Tibial artery (tissue), 4 donors: Measurements from ENCODE around the gene AXIN1.

ENCODE experiments used
- DNase-seq, 2 donors: peaks; one replicate each; pipeline ENCODE4 v3.0.0-alpha.2; 2019
- H3K27ac ChIP-seq, 2 donors: fragments of 200-600 bp; sonication (generic) in 1 of 2; 1 replicate in 1 of 2; 2 replicates in 1 of 2; pipeline ENCODE4 v1.5.1; 2018 to 2019; ENCODE audit warnings: mild to moderate bottlenecking in 1 of 2
- H3K27me3 ChIP-seq, 2 donors: fragments of 200-600 bp; sonication (generic) in 1 of 2; one replicate each; pipeline versions ENCODE4 v1.5.1 to v1.6.0; 2016 to 2019
- H3K36me3 ChIP-seq, 3 donors: fragments of 200-600 bp; sonication (generic) in 2 of 3; one replicate each; pipeline ENCODE4 v1.5.1; 2016 to 2019; ENCODE audit warnings: mild to moderate bottlenecking in 2 of 3
- H3K4me1 ChIP-seq, 4 donors: fragments of 200-600 bp; sonication (generic) in 2 of 4; 1 replicate in 3 of 4; 2 replicates in 1 of 4; pipeline ENCODE4 v1.5.1; 2016 to 2019
- H3K4me3 ChIP-seq, 2 donors: fragments of 200-600 bp; sonication (generic) in 1 of 2; 1 replicate in 1 of 2; 2 replicates in 1 of 2; pipeline ENCODE4 v1.5.1; 2018 to 2019; ENCODE audit warnings: mild to moderate bottlenecking in 2 of 2
- H3K9me3 ChIP-seq, 3 donors: fragments of 200-600 bp; sonication (generic) in 1 of 3; one replicate each; pipeline ENCODE4 v1.5.1; 2016 to 2019
- CTCF ChIP-seq, 2 experiments: fragments of 200-600 bp in 1 of 2; fragments of 450-650 bp in 1 of 2; IDR thresholded peaks; one replicate each; pipeline ENCODE4 v1.5.1; 2017 to 2019; ENCODE audit warnings: antibody characterized with exemption in 2 of 2, mild to moderate bottlenecking in 1 of 2, moderate library complexity in 1 of 2
- intact Hi-C: fragments of 100-400 bp; cut with DNase I; formaldehyde crosslinking; loops from one replicate; pipeline ENCODE4 v1.15.0; 2023; ENCODE audit warnings: low total_unique reads

Gene AXIN1

GRCh38 chr16:356741-357140, 4.2 kb upstream of the AXIN1 start:
- peaks cover 0 to 10% (median 6%) of the 10 kb centered on the region in 4 donors for H3K4me1 ChIP-seq
- no peaks in the 10 kb centered on the region for H3K36me3 ChIP-seq
- TF ChIP-seq CTCF (IDR thresholded peaks at IDR 0.05): no peak
- intact Hi-C loops: no loop called here
- H3K9me3 ChIP-seq: no peaks in the 10 kb centered on the region
- H3K4me3 ChIP-seq: no peak overlapping the region
- peaks cover 0 to 4% of the 10 kb centered on the region in 2 donors for H3K27me3 ChIP-seq
- no peak overlapping the region for H3K27ac ChIP-seq
- DNase-seq: no peak

GRCh38 chr16:354971-355461, 2.5 kb upstream of the AXIN1 start:
- Histone ChIP-seq H3K36me3 (peaks cover 0 to 9% (median 0%) of the 10 kb centered on the region in 3 donors), H3K27me3 (no peaks in the 10 kb centered on the region), H3K4me1 (peaks cover 0 to 22% (median 16%) of the 10 kb centered on the region in 4 donors), H3K27ac (no peak overlapping the region), H3K9me3 (no peaks in the 10 kb centered on the region), H3K4me3 (no peak overlapping the region)
- DNase-seq: no peak
- intact Hi-C loops: loop anchor here (5.0 kb wide), 1 partner anchor 47 kb away; the partner anchor contains the start of gene DECR2
- TF ChIP-seq CTCF (IDR thresholded peaks at IDR 0.05): no peak

DNA sequence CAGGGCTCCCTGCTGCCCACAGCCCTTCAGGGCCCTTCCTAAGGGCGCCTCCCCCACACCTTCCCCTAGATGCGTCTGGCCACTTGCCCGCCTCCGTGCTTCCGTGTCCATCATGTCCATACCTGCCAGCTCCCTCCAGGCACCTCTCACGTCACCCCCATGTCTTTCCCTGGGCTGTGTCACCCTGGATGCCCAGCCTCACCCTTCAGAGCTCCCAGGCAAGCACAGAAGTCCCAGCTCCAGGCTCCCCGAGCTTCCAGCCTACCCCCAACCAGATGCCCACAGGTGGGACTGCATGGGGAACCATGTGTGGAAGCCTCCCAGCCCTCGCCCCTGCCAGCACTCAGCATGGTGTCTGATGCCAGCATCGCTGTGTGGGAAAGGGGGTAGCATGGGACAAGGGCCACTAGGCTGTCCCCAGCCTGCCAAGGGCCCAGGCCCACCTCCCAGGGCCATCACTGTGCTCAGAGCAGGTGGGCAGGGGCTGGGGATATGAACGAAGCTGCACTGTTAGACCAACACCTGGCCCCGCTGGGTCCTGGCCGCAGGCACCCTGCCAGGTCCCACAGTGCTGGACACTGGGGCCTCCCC, 1.9 kb upstream of the AXIN1 start:
- intact Hi-C loops: loop anchor here (5.0 kb wide), 1 partner anchor 48 kb away; the partner anchor contains the start of gene DECR2
- TF ChIP-seq CTCF (IDR thresholded peaks at IDR 0.05): no peak
- DNase-seq: no peak

DNA sequence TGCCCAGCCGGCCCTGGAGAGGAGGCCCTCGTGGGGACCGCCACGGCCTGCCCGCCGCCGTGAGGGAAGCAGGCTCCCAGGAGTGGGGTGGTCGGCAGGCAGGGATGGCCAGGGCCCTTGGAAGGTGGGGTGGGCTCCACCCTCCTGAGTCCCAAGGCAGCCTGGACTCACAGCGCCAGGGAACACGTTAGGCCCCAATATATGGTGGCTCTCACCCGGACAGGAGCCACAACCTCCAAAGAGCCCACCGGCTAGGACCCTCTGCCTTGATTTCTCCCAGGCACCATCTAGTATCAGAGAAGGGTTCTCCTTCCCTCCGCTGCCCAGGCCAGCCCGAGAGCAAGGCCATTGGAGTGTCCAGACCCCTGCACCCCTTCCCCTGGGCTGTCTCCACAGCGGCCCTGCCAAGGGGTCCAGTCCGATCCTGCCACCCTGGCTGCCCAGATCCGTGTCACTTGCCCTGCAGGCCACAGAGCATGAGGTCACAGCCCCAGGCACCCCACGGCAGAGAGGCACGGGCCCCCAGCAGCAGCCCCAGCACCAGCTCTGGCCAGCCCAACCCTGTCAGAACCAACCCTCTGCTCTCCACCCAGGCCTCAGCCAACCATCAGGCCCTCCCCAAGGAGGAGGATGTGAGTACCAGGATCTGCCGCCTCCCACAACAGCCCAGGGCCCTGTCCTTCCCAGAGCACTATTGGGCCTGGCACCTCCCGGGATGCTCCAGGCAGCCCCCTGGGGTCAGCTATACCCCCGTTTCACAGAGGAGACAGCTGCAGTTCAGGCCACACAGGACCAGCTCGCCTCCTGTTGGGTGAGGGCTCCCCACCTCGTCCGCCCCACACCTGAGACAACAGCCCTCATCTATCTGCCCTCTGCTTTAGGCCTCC, 1.1 kb upstream of the AXIN1 start:
- peak overlapping the region; percentile 81 to 90 for H3K27ac ChIP-seq
- TF ChIP-seq CTCF (IDR thresholded peaks at IDR 0.05): no peak
- no peak for DNase-seq
- H3K27me3 ChIP-seq: no peaks in the 10 kb centered on the region
- peaks cover 0 to 9% (median 0%) of the 10 kb centered on the region in 3 donors for H3K36me3 ChIP-seq
- H3K4me3 ChIP-seq: peak overlapping the region; percentile 62 to 91
- peaks cover 0 to 23% (median 16%) of the 10 kb centered on the region in 4 donors for H3K4me1 ChIP-seq
- H3K9me3 ChIP-seq: no peaks in the 10 kb centered on the region
- intact Hi-C loops: loop anchor here (5.0 kb wide), 1 partner anchor 49 kb away; the partner anchor contains the start of gene DECR2

More for the DNA sequence above, 1.9 kb upstream of the AXIN1 start:
- Histone ChIP-seq H3K4me1 (peaks cover 0 to 23% (median 16%) of the 10 kb centered on the region in 4 donors), H3K27ac (peak overlapping the region in 1 of 2 donors; percentile 90), H3K4me3 (no peak overlapping the region), H3K9me3 (no peaks in the 10 kb centered on the region), H3K36me3 (peaks cover 0 to 9% (median 0%) of the 10 kb centered on the region in 3 donors), H3K27me3 (no peaks in the 10 kb centered on the region)

DNA sequence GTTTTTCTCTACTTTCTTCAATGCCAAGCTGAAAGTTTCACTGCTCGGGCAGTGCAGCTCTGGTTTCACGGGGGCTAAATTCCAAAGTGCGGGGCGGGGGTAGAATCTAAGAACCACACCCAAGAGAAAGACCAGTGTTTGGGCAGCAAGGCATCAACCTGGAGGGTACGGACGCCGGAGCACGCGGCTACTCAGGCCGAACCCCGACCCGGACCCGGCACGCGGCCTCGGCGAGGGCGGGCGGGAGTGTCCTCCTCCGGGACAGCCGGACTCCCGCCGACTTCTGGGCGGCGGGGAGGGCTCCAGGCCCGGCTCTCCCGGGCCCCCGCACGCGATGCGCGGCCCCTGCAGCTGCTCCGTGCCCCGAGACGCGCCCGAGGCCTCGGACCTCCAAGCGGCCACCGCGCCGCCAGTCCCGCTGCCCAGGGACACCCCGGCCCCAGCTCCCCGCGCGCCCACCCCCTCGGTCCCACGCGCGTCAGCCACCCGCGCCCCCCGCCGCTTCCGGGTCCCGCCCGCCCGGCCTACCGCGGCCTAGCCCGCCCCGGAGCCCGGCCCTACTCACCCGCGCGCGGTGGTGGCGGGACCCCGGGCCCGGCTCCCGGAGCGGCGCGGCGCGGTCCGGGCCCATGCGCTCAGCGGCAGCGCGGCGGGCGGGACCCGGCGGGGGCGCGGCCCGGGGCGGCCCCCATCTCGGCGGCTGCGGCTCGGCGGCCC, 561 bp downstream of the AXIN1 start:
- Histone ChIP-seq H3K36me3 (peaks cover 0 to 9% (median 0%) of the 10 kb centered on the region in 3 donors), H3K4me1 (peaks cover 0 to 23% (median 16%) of the 10 kb centered on the region in 4 donors), H3K9me3 (no peaks in the 10 kb centered on the region), H3K27ac (peak overlapping the region; percentile 65 to 81), H3K4me3 (peak overlapping the region; percentile 62 to 91), H3K27me3 (no peaks in the 10 kb centered on the region)
- no peak for TF ChIP-seq CTCF (IDR thresholded peaks at IDR 0.05)
- no peak for DNase-seq
- intact Hi-C loops: loop anchor here (5.0 kb wide), 1 partner anchor 50 kb away; the partner anchor contains the start of gene DECR2
